Epidermal melanocyte (primary cell): ENCODE results near the gene COL6A3.
"Not testable (repeated sequence)": the region's sequence is repeated elsewhere in the genome, so short reads cannot be mapped to it uniquely, and the experiment has no call there.

Experiments
- DNase-seq: peaks from one replicate; pipeline ENCODE4 v3.0.0; 2011; ENCODE audit warnings: low spot score; ENCODE audit not compliant: insufficient read length

COL6A3 gene

DNA sequence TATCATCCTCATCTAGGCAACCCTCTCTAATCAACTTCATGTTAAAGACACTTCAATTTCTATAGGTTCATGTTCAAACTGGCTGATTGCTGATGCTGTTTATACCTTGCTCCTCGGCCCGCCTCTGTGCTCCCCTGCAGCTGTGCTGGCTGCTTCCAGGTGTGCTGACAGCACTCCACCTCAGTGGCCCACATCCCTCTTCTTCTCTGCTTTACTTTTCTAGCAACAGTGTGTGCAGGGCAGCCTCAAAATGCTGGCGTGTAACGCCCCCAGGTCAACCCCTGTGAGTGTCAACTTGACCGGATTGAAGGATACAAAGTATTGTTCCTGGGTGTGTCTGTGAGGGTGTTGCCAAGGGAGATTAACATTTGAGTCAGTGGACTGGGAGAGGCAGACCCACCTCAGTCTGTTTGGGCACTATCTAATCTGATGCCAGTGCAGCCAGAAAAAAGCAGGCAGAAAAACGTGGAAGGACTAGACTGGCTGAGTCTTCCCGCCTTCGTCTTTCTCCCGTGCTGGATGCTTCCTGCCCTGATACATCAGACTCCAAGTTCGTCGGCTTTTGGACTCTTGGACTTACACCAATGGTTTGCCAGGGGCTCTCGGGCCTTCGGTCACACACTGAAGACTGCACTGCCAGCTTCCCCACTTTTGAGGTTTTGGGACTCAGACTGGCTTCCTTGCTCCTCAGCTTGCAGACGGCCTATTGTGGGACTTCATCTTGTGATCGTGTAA is 94.7 kb downstream of the COL6A3 start:
- no peak for DNase-seq

DNA sequence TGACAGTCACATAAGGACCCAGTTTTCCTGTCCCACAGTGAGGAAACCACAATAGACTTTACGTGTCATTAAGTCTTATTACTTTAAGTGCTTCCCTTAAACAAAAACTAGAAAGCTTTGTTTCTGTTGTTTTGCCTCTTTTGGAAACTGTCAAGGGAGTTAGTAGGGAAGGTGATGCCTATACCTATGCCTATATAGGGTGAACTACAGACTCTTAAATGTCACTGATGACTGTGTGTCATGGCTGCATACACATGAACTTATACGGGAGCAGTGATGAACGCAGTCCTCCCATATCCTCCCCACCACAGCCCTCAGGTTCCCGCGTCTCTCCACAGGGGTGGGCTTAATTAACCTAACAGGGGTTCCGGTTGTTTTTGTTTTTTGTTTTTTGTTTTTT is 97.6 kb downstream of the COL6A3 start:
- DNase-seq, result no peak

DNA sequence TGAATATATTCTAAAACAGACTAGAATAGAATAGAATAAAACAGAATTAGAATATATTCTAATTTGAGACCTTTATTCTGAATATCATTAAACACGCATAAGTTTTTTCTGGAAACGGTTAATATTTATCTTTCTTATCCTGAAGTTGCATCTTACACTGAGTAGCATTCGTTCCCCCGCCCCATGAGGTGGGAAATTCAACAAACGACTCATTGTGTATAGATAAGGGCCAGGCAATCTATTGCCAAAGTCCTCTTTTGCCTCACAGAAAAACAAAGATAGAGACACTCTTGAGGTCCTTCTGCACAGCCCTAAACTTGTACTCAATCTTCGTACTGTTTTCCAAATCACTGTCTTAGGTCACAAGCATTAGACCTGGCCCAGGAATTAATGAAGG is 98.1 kb downstream of the COL6A3 start:
- no peak for DNase-seq

DNA sequence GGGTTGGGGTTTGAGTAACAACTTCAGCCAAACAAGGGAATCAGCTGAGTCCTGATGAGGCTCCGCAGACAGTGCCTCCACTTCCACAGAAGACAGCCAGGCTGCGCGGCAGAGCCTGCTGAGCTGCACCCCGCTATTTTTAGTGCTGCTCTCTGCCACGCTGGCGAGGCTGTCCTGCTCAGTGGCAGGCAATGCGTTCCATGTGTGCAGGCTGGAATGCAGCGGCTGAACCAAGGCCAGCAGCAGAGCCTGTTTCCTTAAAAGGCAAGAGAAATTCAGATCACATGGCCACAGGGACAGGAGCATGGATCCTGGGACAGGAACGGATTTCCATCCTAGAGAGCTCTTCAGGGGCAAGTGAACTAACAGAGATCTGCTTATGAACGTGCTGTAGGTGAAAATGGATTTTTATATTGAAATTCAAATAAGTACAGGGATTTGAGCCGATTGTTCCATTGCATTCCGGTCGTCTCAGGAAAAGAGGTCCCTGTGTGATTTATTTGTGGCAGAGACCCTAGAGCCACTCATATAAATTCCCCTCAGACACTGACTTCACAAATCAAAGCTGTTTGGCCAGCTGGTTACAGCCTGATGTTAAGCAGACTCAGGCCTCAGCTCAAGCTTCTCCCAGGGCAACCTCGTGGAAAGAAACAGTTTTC is 98.7 kb downstream of the COL6A3 start:
- DNase-seq, result peak; percentile 83

DNA sequence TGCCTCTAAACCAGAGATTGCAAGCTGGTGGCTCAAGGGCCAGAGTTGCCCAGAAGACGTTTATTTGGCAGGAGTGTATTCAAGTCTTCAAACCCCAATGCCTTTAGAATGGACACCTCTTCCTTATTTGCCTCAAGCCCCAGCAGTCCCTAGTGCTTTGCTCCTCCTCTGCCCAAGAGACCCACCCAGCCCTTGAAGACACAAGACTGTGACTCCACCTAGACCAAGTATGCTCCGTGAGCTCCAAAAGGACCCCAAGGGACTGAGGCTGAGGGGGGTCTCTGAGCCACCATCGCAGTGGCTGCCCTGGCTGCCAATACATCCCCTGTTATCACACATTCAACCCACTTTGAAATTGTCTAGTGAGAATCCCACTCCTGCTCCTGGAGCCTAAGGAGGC is 99.3 kb downstream of the COL6A3 start:
- no peak for DNase-seq

DNA sequence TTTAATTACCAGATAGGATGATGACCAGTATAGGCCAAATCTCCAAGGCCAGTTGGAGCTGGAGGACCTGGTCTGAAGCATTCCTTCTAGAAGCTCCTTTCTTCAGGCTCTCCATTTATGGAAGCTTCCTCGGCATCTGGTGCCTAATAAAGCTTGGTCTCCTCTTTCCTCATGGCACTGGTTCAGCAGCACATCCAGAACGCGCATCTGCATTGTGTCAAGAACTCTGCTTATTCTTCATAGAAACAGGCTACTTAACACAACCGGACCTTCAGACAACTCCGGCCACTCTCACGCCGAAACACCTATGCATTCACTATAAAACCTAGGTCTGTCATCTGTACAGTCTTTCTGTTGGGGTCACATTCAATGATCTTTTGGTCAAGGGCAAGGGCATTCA is 99.8 kb downstream of the COL6A3 start:
- no peak for DNase-seq

DNA sequence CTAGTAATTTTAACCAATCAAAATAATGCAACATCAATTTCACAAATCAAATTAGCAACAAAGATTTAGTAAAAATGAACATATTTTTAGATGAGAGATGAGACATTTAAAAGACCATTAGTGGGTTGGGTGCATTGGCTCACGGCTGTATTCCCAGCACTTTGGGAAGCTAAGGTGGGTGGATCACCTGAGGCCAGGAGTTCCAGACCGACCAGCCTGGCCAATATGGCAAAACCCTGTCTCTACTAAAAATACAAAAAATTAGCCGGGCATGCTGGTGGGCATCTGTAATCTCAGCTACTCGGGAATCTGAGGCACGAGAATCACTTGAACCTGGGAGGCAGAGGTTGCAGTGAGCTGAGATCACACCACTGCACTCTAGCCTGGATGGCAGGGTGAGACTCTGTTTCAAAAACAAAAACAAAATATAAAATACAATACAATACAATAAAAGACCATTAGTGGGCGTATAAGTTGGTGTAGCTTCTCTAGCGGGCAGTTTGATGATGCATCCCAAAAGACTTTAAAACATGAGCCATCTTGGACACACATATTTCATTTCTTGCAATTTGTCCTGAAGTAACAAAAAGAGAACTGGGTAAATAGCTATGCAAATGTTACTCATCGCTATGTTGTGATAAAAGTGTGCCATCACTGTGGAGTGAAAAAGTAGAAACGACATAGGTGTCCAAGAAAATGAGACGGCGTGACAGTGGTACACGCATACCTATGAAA is 101.8 kb downstream of the COL6A3 start:
- no peak for DNase-seq

DNA sequence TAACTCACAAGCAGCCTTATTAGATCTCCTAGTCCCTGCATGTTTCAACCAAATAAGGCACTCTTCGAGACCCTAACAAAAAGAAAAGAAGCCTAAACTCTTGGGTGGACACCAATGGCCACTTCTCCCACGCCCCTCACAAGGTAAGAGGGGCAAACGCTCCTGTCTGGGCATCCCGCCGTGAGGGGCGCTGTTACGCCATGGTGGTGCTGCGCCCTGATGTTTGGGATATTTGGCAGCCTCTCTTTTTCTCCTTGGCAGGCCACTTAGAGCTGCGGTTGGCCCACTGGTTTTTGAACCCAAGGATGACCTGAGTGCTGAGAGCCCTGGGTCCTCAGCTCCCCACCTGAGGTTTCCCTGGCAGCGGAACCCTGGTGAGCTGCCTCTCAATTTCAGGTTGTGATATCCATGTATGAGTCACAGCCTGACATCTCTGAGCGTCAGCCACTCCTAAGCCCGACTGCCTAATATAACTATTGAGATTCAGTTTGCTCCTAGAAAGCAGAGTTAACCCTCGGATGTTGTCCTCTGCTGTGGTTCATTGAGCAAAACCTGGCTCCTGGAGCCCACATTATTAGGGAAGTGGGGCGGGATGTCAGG is 103.3 kb downstream of the COL6A3 start:
- no peak for DNase-seq

DNA sequence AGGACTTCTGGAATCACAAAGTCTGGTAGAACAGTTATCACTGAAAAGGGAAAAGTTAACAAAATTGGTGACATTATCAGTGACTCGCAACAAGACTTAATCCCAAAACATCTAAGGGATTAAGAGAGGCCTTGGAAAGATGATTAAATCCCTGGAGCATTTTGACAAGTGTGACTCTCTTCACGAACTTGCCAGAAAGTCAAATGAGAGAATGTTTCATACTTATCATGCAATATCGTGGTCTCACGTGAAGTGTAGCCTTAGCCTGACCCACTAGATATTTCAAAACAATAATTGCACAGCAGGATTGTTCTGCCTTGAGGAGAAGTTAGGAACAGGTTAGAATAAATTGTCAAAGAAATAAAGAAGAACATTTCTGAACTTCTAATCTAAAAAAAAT is 104.5 kb downstream of the COL6A3 start:
- DNase-seq, result no peak

DNA sequence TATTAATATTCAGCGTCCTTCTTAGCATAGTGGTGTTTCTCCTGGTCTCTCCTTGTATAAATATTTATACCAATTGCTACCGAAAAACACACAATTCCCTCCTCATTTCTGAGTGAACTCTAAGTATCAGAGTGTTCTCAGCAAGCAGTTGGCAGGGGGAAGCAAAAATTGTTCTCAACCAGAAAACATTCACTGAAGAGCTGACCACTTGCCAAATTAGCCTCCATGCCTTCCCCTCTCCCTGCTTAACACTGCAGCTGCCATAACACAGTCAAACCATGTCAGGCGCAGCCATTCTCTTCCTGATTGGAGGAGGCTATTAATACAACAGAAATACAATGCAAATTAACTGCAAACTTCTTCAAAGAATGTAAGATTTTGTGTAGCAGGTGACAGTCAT is 105.0 kb downstream of the COL6A3 start:
- no peak for DNase-seq

DNA sequence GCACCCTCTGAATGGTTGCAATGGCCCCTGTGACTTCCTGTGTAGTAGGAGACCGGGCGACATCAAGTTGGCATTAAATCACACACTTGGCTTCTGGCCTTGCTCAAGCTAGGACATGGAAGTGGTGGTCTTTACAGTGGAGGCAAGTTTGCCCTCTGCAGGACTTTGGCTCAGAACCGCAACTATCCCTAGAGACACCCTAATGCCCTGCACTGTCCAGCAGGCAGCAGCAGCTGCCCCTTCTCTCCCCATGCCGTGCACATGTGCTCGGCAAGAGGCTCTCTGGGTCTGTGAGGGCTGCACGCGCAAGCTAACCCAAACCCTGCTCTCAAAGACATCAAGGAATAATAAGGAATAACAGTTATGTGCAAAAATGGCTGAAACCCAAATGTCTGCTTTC is 106.5 kb downstream of the COL6A3 start:
- DNase-seq, result no peak

DNA sequence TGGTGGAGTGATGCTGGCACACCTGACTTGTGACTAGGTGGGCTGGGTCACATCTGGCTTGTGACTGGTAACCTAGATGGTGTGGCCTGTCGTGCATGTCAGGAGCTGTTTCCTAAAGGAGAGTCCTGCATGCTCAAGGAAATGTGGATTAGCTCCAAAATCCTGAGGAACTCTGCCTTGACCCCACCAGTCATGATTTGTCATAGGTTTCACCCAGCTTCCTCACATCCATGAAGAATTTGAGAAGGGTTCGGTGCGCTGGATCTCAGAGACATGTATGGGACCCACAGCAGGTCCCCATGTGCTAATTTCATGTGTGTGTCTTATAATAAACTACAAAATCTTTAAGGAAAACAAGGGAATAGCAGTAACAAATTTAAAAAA is 107.2 kb downstream of the COL6A3 start:
- no peak for DNase-seq

DNA sequence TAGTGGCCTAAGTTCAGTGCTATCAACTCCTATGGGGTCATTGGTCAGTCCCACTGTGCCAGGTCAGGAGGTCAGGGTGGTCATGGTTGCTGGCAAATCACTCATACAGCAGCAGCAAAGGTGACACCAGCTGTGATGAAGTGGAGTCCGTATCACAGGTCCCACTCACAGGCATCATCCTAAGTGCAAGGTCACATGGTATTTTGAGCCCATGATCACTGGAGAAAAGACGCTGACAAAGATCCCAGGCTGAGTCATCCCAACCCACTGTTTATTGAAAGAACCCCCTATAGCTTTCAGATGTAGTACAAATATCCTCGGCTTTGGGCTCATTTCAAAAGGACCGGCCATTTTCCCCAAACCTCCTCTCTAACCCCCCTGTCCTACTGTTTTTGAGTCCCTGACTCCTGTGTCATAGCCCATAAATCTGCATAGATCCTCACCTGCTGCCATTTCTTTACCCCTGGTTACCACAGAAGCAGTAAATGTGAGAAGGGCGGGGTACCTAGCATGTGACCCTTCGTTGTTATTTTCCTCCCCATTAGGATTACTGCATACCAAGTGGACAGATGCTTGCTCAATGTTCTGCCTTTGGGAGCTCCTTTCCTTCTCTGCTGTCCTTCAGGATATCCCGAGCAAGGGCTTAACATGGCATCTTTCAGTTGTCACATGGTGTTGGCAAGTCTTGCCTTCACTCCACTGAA is 107.7 kb downstream of the COL6A3 start:
- no peak for DNase-seq

DNA sequence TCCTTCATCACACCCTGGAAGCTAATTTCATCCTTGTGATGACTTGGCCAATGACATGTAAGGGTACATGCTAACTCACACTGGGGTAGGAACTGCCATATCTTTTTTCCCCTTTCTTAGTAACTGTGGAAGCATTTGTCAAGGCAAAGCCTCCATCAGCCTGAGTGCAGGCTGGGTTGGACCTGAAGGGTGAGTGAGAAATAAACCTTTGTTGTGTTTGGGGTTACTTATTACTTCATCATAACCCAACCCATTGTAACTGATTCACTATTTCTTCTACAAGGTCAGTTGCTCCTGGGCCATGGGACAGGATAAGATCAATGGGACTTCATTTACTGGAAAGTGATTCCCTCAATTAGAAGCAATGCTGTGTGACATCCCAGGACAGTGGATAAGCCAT is 108.4 kb downstream of the COL6A3 start:
- no peak for DNase-seq

DNA sequence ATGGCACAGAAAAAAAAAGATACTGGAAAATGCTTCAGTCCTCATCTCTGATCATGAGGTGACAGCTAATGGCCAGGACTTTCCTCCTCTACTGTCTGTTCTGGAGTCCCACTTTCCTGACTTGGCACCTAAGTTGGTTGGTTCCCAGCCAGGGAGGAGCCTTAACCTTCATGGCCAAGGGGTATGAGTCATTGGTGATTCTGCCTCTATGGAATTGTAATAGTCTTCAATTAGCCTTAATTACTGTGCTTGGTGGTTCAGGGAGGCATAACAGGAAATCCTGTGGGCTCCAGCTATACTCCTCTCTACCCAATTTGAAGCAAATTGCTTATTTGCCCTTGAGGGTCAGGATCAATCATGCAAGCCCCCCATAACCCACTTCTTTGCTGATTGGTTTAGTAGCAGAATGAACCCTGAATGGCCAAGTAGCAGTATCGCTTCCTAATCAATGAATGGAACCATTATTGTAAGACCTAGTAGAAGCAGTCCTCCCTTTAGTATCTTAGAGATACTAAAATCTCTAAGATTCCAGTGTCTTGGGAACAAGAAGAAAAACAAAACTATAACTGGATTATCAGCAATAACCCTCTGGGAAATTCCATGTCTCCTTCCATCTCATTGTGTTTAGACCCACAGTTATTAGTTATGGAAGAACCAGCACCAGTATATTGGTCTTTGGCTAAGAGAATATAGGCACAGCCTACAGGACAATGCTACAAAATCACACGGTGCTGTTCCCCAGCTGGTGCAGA is 109.0 kb downstream of the COL6A3 start:
- DNase-seq, result no peak

DNA sequence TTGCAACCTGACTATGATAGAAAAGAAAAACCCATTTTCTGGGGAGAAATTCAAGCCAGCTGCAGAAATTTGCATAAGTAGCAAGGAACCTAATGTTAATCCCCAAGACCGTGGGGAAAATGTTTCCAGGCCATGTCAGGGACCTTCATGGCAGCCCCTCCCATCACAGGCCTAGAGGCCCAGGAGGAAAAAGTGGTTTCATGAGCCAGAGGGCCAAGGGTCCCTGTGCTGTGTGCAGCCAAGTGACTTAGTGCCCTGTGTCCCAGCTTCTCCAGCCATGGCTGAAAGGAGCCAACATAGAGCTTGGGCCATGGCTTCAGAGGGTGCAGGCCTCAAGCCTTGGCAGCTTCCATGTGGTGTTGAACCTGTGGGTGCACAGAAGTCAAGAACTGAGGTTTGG is 110.7 kb downstream of the COL6A3 start:
- DNase-seq, result not testable (repeated sequence)

DNA sequence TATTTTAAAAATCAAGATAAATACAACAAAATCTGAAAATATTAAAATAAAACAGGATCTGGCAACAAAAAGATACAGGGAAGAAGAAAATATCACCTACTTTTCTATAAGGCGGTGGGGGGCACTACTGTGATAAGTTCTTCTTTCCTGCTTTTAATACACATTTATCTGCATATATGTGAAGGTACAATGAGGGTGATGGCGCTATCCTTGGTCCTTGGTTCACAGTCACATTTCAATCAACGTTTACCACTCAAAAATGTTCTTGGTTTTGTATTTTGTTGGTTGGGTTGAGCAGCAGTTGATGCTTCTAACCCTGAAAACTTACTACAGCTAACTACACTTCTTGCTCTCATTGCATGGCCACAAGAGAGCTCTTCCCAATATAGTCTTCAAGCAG is 112.4 kb downstream of the COL6A3 start:
- no peak for DNase-seq

DNA sequence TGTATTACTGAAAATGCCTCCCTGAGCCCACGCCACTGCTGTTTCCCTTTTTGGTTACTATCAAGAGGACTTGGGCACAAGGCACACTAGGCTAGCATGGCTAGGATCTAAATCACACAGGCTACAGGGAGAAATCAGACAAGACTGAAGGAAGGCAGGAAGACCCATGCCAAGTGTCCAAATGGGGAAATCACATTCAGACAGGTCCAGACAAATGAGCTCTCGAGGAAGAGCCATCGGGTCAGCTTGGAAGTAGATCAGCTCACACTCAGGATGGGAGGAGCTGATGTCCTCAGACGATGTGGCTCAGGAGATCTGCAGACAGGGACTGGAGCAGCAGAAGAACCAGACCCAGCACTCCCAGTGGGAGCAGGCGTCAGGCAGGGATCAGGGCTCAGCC is 113.2 kb downstream of the COL6A3 start:
- DNase-seq, result no peak

DNA sequence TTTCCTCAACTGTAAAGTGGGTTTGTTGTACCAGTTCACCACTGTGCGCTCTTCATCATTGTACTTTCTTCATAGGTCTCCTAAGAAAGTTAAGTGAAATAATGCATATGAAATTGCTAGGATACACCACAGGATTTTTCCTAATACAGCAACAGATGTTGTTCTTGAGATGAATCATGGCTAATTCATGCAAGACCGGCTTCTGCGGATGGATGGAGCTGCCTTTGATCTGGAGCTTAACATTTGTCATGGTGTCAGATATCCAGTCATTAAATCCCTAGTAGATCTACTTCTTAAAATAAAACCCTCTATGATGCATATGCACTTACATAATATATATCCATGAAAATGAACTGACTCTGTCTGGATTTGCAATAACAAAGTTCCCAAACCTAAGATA is 114.1 kb downstream of the COL6A3 start:
- DNase-seq, result no peak

DNA sequence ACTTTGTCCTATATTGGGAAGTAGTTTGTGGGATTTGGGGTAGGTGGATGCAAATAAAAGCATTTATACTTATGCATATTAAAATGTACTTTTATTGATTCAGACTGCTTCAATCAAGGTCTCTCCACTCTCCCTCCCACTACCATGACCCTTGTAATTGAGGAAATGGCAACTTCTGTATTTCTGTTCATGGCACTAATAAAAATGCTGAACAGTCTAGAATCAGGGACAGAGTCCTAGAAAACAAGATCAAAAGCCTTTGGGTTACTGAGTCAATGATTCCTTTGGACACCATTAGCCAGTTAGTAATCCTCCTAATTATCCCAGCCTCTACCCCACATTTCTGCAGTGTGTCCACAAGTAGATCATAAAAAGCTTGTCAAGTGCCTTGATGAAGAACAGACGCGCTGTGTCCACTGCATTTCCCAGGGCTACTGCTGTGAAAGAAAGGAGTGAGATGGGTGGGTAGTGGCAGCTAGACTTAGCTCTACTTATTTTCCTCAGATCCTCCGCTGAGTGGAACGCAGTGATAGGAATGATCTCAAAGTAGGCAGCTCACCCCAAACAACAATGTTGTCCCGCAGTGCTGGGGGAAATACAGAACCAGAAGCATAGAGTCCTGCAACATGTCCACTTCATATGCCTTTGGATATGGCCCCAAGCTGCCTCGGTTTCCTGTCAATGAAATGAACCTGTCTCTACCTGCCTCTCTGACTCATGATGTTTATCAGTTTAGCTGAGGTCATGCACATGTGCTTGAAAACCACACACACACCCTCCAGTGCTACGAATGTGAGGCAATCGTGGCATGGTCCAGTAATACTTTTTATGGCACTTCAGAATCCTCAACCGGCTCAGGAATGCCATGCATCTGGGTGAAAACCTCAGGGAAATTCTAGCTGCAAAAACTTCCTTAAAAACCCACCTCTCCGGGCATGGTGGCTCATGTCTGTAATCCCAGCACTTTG is 115.5 kb downstream of the COL6A3 start:
- no peak for DNase-seq
